Endothelial cell (in vitro differentiated cells): Measurements from ENCODE around the gene SORD. TPM values are rescaled to one million over a fixed set of nuclear protein-coding genes. Genes with fewer than 3 reads are reported as not detected.
A peak's percentile ranks its signal among the peaks of the same experiment; 100 is the strongest.
"Not testable (repeated sequence)": the region's sequence is repeated elsewhere in the genome, so short reads cannot be mapped to it uniquely, and the experiment has no call there.

Experiments used
- DNase-seq: peaks from one replicate; pipeline ENCODE4 v3.0.0; 2021; ENCODE audit warnings: low spot score
- H3K27ac Mint-ChIP-seq: one replicate; pipeline ENCODE4 v1.8.0; 2021; ENCODE audit warnings: mixed read lengths, inconsistent platforms; ENCODE audit not compliant: unreplicated experiment
- H3K27me3 Mint-ChIP-seq: one replicate; pipeline ENCODE4 v1.8.0; 2021; ENCODE audit warnings: mild to moderate bottlenecking, moderate library complexity, mixed read lengths, inconsistent platforms; ENCODE audit not compliant: unreplicated experiment
- H3K36me3 Mint-ChIP-seq: one replicate; pipeline ENCODE4 v1.8.0; 2021; ENCODE audit warnings: mild to moderate bottlenecking, low read depth, mixed read lengths, inconsistent platforms; ENCODE audit not compliant: unreplicated experiment
- H3K4me1 Mint-ChIP-seq: one replicate; pipeline ENCODE4 v1.8.0; 2021; ENCODE audit warnings: mild to moderate bottlenecking, mixed read lengths, inconsistent platforms; ENCODE audit not compliant: unreplicated experiment
- H3K4me3 Mint-ChIP-seq: one replicate; pipeline ENCODE4 v1.8.0; 2021; ENCODE audit warnings: mild to moderate bottlenecking, mixed read lengths, inconsistent platforms; ENCODE audit not compliant: unreplicated experiment
- H3K9me3 Mint-ChIP-seq: one replicate; pipeline ENCODE4 v1.8.0; 2021; ENCODE audit warnings: mixed read lengths, inconsistent platforms; ENCODE audit not compliant: unreplicated experiment
- total RNA-seq: library from RNA; stranded (reverse); fragmentation: NEBNext Ultra II Directional; extraction: Animal tissue kit (Norgen Biotek cat#: 25700); gene quantifications from one replicate; pipeline ENCODE4 v1.2.1, GENCODE V29; 2021; ENCODE audit not compliant: unreplicated experiment
- TF ChIP-seq, protein P1 (sequence below): fragments of 200-600 bp; sonication (generic); IDR thresholded peaks from one replicate; pipeline ENCODE4 v1.5.0; 2021; ENCODE audit warnings: antibody characterized with exemption; ENCODE audit not compliant: unreplicated experiment

SORD gene
- total RNA-seq, 1 donor from 2014 or later, result 16.9 TPM

DNA sequence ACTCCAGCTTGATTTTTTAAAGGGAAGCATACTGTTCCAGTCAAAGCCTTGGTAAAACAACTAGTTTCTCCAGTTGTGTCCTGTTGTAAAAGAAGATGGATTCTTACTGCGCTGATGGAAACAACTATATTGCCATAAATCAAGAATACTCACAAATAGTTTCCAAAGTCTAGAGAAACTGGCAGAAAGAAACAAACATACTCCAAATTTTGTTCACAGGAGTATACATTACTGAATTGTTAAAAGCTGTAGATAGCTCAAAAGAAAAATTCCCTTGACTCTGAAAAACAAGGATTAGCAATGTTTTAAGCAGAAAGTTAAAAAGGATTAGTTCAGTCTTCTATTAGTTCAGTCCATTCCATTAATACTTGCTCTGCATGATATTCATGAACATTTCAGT lies 27.6 kb downstream of the SORD start:
- H3K9me3 Mint-ChIP-seq, result no peaks in the 10 kb centered on the region
- H3K4me3 Mint-ChIP-seq, result no peak overlapping the region
- peaks cover 39% of the 10 kb centered on the region for H3K36me3 Mint-ChIP-seq
- no peak for DNase-seq
- TF ChIP-seq, protein P1, sequence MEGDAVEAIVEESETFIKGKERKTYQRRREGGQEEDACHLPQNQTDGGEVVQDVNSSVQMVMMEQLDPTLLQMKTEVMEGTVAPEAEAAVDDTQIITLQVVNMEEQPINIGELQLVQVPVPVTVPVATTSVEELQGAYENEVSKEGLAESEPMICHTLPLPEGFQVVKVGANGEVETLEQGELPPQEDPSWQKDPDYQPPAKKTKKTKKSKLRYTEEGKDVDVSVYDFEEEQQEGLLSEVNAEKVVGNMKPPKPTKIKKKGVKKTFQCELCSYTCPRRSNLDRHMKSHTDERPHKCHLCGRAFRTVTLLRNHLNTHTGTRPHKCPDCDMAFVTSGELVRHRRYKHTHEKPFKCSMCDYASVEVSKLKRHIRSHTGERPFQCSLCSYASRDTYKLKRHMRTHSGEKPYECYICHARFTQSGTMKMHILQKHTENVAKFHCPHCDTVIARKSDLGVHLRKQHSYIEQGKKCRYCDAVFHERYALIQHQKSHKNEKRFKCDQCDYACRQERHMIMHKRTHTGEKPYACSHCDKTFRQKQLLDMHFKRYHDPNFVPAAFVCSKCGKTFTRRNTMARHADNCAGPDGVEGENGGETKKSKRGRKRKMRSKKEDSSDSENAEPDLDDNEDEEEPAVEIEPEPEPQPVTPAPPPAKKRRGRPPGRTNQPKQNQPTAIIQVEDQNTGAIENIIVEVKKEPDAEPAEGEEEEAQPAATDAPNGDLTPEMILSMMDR, result no peak
- no peaks in the 10 kb centered on the region for H3K27me3 Mint-ChIP-seq
- H3K27ac Mint-ChIP-seq, result no peak overlapping the region
- no peaks in the 10 kb centered on the region for H3K4me1 Mint-ChIP-seq

GRCh38 chr15:45052676-45053075 lies 29.7 kb downstream of the SORD start:
- H3K36me3 Mint-ChIP-seq, result peaks cover 37% of the 10 kb centered on the region
- H3K9me3 Mint-ChIP-seq, H3K27me3 Mint-ChIP-seq, H3K27ac Mint-ChIP-seq, H3K4me1 Mint-ChIP-seq, DNase-seq, H3K4me3 Mint-ChIP-seq: not testable (repeated sequence)

GRCh38 chr15:45058690-45059675 lies 36.0 kb downstream of the SORD start:
- H3K27me3 Mint-ChIP-seq, H3K9me3 Mint-ChIP-seq, H3K4me3 Mint-ChIP-seq, H3K4me1 Mint-ChIP-seq, DNase-seq, H3K27ac Mint-ChIP-seq: not testable (repeated sequence)
- peaks cover 15% of the 10 kb centered on the region for H3K36me3 Mint-ChIP-seq

GRCh38 chr15:45062301-45062700 lies 39.3 kb downstream of the SORD start:
- H3K27me3 Mint-ChIP-seq, DNase-seq, H3K9me3 Mint-ChIP-seq, H3K4me3 Mint-ChIP-seq, H3K4me1 Mint-ChIP-seq: not testable (repeated sequence)
- Mint-ChIP-seq H3K36me3 (peaks cover 15% of the 10 kb centered on the region), H3K27ac (peak overlapping the region; percentile 84)

GRCh38 chr15:45064386-45064785 lies 41.4 kb downstream of the SORD start:
- Mint-ChIP-seq H3K36me3 (peaks cover 7% of the 10 kb centered on the region), H3K9me3 (no peaks in the 10 kb centered on the region), H3K27ac (no peak overlapping the region), H3K4me3 (no peak overlapping the region), H3K4me1 (peaks cover 7% of the 10 kb centered on the region), H3K27me3 (peaks cover 2% of the 10 kb centered on the region)
- no peak for DNase-seq
- TF ChIP-seq, protein P1, result no peak

DNA sequence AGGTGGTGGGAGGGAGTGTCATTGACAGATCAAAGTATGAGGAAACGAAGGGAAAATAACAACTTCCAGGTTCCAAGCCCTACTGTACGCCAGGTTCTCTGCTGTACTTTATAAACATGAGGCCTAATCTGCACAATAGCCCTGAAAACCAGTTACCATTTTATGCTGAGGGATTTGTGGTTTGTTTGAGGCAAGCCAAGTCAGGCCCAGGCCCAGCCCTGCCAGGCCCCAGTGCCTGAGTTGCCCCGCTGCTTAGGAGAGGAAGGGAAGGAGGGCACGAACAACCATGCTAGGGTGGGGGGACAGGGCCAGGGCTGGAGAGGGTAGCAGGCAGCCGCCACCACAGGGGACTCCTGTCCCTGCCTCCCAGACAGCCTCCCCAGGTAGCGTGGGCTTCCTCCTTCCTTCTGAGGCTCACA lies 47.0 kb downstream of the SORD start:
- not testable (repeated sequence) for H3K27me3 Mint-ChIP-seq, H3K4me3 Mint-ChIP-seq, H3K4me1 Mint-ChIP-seq, H3K27ac Mint-ChIP-seq, H3K36me3 Mint-ChIP-seq, DNase-seq, H3K9me3 Mint-ChIP-seq

DNA sequence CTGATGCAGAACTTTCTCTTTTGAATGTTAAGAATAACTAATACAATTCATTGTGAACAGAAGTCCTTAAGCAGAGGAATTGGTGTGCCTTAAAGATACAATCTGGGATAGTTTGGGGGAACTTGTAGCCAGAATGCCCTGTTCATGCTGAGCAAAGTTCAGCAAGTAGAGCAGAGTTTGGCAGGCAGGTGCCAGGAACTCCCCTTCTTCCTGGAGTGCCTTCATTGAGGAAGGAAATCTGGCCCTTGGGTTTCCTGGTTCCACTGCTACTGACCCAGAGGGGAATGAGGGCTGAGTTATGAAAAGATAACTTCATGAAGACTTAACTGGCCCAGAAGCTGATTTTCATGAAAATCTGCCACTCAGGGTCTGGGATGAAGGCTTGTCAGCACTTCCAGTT lies 50.6 kb downstream of the SORD start:
- DNase-seq, H3K27ac Mint-ChIP-seq, H3K4me3 Mint-ChIP-seq, H3K36me3 Mint-ChIP-seq, H3K4me1 Mint-ChIP-seq, H3K27me3 Mint-ChIP-seq, H3K9me3 Mint-ChIP-seq: not testable (repeated sequence)

DNA sequence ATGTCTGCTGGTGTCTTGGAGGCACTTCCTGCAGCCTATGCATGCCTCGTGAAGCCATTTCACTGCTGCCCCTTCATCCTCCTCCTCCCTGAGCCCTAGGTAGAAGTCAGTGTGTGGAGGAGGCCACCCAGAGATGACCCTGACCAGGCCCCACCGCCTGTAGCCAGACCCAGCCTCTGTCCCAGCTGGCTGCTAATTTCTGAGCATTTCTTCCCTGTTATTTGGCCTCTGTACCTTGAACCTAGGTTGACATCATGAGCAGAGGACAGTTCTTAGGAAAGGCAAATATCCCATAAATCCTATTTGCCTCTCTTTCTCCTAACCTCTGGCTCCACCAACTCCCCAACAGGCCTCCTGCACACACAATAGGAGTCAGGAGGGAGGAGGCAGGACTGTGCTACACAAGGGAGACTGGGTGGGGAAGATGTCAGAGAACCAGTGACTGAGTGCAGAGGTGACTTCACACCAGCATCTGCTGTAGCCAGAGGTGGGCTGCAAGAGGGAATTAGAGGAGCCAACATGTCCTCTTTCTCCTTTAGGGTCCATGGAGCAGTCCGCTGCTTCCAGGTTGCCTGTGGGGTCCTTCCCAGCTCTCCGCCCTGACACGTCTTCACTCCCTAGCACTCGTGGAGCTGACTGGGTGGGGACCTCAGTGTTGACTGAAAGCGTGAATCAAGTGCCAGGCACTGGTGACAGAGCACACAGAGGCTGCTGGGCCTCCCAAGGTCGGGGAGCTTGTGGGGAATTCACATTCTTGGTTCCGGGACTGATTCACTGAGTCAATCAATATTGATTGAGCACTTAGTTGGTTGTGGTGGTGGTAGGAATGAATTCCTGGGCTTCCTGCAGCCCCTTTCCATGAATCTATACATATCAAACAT lies 52.7 kb downstream of the SORD start:
- H3K4me1 Mint-ChIP-seq, H3K27me3 Mint-ChIP-seq, H3K36me3 Mint-ChIP-seq, H3K9me3 Mint-ChIP-seq, H3K4me3 Mint-ChIP-seq, DNase-seq, H3K27ac Mint-ChIP-seq: not testable (repeated sequence)

DNA sequence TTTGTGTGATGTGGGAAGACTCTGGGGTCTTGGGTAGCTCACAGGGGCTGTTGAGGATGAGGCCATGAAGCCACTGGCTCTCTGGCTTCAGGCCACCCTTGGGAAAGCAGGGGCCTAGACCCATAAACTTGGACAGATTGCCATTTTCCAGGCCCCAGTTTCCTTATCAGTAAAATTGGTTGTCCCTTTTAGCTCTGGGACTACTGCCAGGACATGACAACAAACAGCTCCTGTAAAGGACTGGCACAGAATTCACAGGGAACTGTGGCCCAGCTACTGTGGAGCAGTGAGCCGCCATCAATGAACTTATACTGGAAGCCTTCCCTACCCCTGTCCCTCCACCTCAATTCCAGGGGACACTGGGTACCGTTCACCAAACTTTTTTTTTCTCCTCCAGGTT lies 54.4 kb downstream of the SORD start:
- H3K4me3 Mint-ChIP-seq, H3K4me1 Mint-ChIP-seq, H3K27ac Mint-ChIP-seq, DNase-seq, H3K36me3 Mint-ChIP-seq, H3K27me3 Mint-ChIP-seq, H3K9me3 Mint-ChIP-seq: not testable (repeated sequence)

- DNase-seq, result not testable (repeated sequence)
Measured at GRCh38 chr15:45079201-45079600, 56.2 kb downstream of the SORD start.

More at GRCh38 chr15:45079201-45079600, 56.2 kb downstream of the SORD start:
- H3K27ac Mint-ChIP-seq, H3K27me3 Mint-ChIP-seq, H3K4me1 Mint-ChIP-seq, H3K9me3 Mint-ChIP-seq, H3K4me3 Mint-ChIP-seq, H3K36me3 Mint-ChIP-seq: not testable (repeated sequence)
